HUES6 (cell line): ENCODE data around the gene COQ3.

Experiments used
- H3K27ac ChIP-seq: 2 replicates; pipeline ENCODE4 v1.7.0; 2013; ENCODE audit warnings: low read depth, mild to moderate bottlenecking, low read length, inconsistent platforms
- H3K27me3 ChIP-seq: 2 replicates; pipeline ENCODE4 v1.6.1; 2013; ENCODE audit warnings: low read length; ENCODE audit not compliant: control insufficient read depth, insufficient read depth
- H3K36me3 ChIP-seq: 2 replicates; pipeline ENCODE4 v1.6.1; 2013; ENCODE audit warnings: low read length; ENCODE audit not compliant: control insufficient read depth, insufficient read depth
- H3K4me1 ChIP-seq: 2 replicates; pipeline ENCODE4 v1.6.1; 2013; ENCODE audit warnings: low read length; ENCODE audit not compliant: control insufficient read depth, insufficient read depth
- H3K4me3 ChIP-seq: 2 replicates; pipeline ENCODE4 v1.5.1; 2013; ENCODE audit warnings: low read depth, low read length
- H3K9ac ChIP-seq: one replicate; pipeline ENCODE4 v1.6.1; 2013; ENCODE audit warnings: mild to moderate bottlenecking, low read length
- H3K9me3 ChIP-seq: 2 replicates; pipeline ENCODE4 v1.6.1; 2013; ENCODE audit warnings: low read depth, low read length; ENCODE audit not compliant: control insufficient read depth, insufficient read depth

Gene COQ3

DNA sequence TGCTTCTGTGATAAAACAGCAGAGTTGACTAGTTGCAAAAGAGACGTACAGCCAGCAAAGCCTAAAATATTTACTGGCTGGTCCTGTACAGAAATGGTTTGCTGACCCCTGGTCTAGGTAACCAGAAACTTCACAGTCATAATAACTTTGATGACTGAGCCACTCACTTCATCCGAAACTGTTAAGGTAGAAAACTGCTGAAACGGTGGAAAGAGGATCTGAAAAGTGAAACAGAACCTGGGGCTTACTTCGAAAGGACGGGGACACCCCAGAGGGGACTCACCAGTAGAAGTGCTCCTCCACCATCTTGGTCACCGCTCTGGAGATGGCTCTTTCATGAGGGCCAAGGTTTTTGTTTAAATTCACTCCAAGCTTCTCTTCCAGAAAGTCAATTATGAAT lies 60.9 kb downstream of the COQ3 start:
- peaks cover 4% of the 10 kb centered on the region; the same call in 1 of the 2 replicates for H3K4me1 ChIP-seq
- H3K4me3 ChIP-seq, result no peak overlapping the region
- no peaks in the 10 kb centered on the region for H3K9me3 ChIP-seq
- no peaks in the 10 kb centered on the region for H3K27me3 ChIP-seq
- H3K27ac ChIP-seq, result no peak overlapping the region
- peaks cover 3% of the 10 kb centered on the region; the same call in 1 of the 2 replicates for H3K36me3 ChIP-seq
- no peak overlapping the region for H3K9ac ChIP-seq

GRCh38 chr6:99331531-99331930 lies 62.5 kb downstream of the COQ3 start:
- Histone ChIP-seq H3K27ac (no peak overlapping the region), H3K4me3 (no peak overlapping the region), H3K9me3 (no peaks in the 10 kb centered on the region), H3K27me3 (no peaks in the 10 kb centered on the region), H3K9ac (no peak overlapping the region), H3K36me3 (peaks cover 6% of the 10 kb centered on the region), H3K4me1 (peaks cover 4% of the 10 kb centered on the region; the same call in 1 of the 2 replicates)

DNA sequence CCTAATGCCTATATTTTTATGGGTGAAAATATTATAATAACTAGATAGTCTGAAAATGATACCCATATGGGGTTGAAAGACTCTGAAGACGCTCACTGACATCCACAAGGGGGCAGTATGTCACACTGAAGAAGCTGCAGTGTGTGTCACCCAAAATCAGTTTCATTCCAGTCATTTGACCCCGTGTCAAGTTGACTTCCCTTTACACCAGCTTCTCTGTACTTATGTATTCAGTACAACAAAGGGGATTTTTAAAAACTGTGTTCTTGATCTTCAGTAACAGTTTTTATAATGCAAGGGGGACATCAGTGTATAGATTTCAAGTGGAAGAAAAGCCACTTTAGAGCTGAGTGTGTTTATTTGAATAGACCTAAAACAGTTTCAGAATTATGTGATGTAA lies 63.8 kb downstream of the COQ3 start:
- Histone ChIP-seq H3K9me3 (no peaks in the 10 kb centered on the region), H3K4me1 (peaks cover 4% of the 10 kb centered on the region; the same call in 1 of the 2 replicates), H3K27me3 (no peaks in the 10 kb centered on the region), H3K4me3 (no peak overlapping the region), H3K36me3 (peaks cover 14% of the 10 kb centered on the region), H3K27ac (no peak overlapping the region), H3K9ac (no peak overlapping the region)

GRCh38 chr6:99324996-99325395 lies 69.0 kb downstream of the COQ3 start:
- Histone ChIP-seq H3K4me3 (no peak overlapping the region), H3K27ac (no peak overlapping the region), H3K9me3 (no peaks in the 10 kb centered on the region), H3K9ac (no peak overlapping the region), H3K4me1 (no peaks in the 10 kb centered on the region), H3K36me3 (peaks cover 22% of the 10 kb centered on the region), H3K27me3 (no peaks in the 10 kb centered on the region)
